ENCODE measurements around the gene GDF10.

GDF10 gene

GRCh38 chr10:47255866-47256265, 44.1 kb upstream of the GDF10 start:
- TF ChIP-seq CTCF (IDR thresholded peaks at IDR 0.05; ENCODE audit: low read depth, low read length): no peak
- no peak overlapping the region for H3K4me3 ChIP-seq (ENCODE audit: low read depth, low read length)

- no peak overlapping the region for H3K4me3 ChIP-seq (ENCODE audit: low read depth, low read length)
Measured at GRCh38 chr10:47256751-47257336, 43.2 kb upstream of the GDF10 start.

GRCh38 chr10:47257396-47258120, 42.4 kb upstream of the GDF10 start:
- TF ChIP-seq CTCF (IDR thresholded peaks at IDR 0.05; ENCODE audit: low read depth, low read length): no peak
- H3K4me3 ChIP-seq (ENCODE audit: low read depth, low read length): no peak overlapping the region

More at GRCh38 chr10:47256751-47257336, 43.2 kb upstream of the GDF10 start:
- no peak for TF ChIP-seq CTCF (IDR thresholded peaks at IDR 0.05; ENCODE audit: low read depth, low read length)

- H3K4me3 ChIP-seq (ENCODE audit: low read depth, low read length): no peak overlapping the region
- no peak for TF ChIP-seq CTCF (IDR thresholded peaks at IDR 0.05; ENCODE audit: low read depth, low read length)
Measured at GRCh38 chr10:47258921-47259320, 41.1 kb upstream of the GDF10 start.

- no peak for TF ChIP-seq CTCF (IDR thresholded peaks at IDR 0.05; ENCODE audit: low read depth, low read length)
- no peak overlapping the region for H3K4me3 ChIP-seq (ENCODE audit: low read depth, low read length)
Measured at GRCh38 chr10:47259466-47259865, 40.5 kb upstream of the GDF10 start.

GRCh38 chr10:47260505-47261111, 39.4 kb upstream of the GDF10 start:
- no peak overlapping the region for H3K4me3 ChIP-seq (ENCODE audit: low read depth, low read length)
- no peak for TF ChIP-seq CTCF (IDR thresholded peaks at IDR 0.05; ENCODE audit: low read depth, low read length)

GRCh38 chr10:47261121-47261520, 38.9 kb upstream of the GDF10 start:
- H3K4me3 ChIP-seq (ENCODE audit: low read depth, low read length): no peak overlapping the region
- no peak for TF ChIP-seq CTCF (IDR thresholded peaks at IDR 0.05; ENCODE audit: low read depth, low read length)

Measured in WI38 (cell line).